HepG2 (cell line): ENCODE results near the gene CLDN9. TPM values are rescaled to one million over a fixed set of nuclear protein-coding genes. Genes with fewer than 3 reads are reported as not detected.

ENCODE experiments used
- HDAC6 ChIP-seq: fragments of 200-600 bp; sonication (generic); IDR thresholded peaks from 2 replicates; pipeline ENCODE4 v1.7.0; 2017; ENCODE audit warnings: mild to moderate bottlenecking, antibody characterized with exemption, low read length, low read depth
- MAFG ChIP-seq: sonication (generic); formaldehyde crosslinking; IDR thresholded peaks from 2 replicates; pipeline ENCODE4 v1.5.1; 2020; ENCODE audit warnings: mild to moderate bottlenecking, missing genetic modification reagents
- ZNF12 ChIP-seq: sonication (generic); formaldehyde crosslinking; IDR thresholded peaks from 2 replicates; pipeline ENCODE4 v1.5.0; 2020; ENCODE audit warnings: missing genetic modification reagents
- ZNF597 ChIP-seq: sonication (generic); formaldehyde crosslinking; IDR thresholded peaks from 2 replicates; pipeline ENCODE4 v1.5.0; 2020; ENCODE audit warnings: missing genetic modification reagents
- polyA plus RNA-seq, 8 experiments: library from polyadenylated mRNA; depleted of rRNA in 3 of 8; stranded (reverse) in 7 of 8; unstranded in 1 of 8; fragments of >200 nt; fragmentation: Illumina TruSeq in 4 of 8; extraction: Trizol in 4 of 8; gene quantifications; 2 replicates each; pipeline versions ENCODE4 v1.2.1 to v1.2.3, GENCODE V29; 2011 to 2016; ENCODE audit warnings: low read depth in 4 of 8, missing spikeins in 1 of 8, mixed read lengths in 1 of 8; ENCODE audit not compliant: insufficient read depth in 1 of 8
- total RNA-seq, 5 experiments: library from RNA; depleted of rRNA; stranded (reverse); fragments of >200 nt; fragmentation: Illumina TruSeq; extraction: Trizol; gene quantifications; 2 replicates each; pipeline ENCODE4 v1.2.3, GENCODE V29; 2016; ENCODE audit warnings: low read depth in 1 of 5
- TF ChIP-seq, protein P1 (sequence below): sonication (generic); formaldehyde crosslinking; IDR thresholded peaks from 2 replicates; pipeline ENCODE4 v1.4.0; 2020; ENCODE audit warnings: missing genetic modification reagents, borderline replicate concordance
- TF ChIP-seq, protein P2 (sequence below): sonication (generic); formaldehyde crosslinking; IDR thresholded peaks from 2 replicates; pipeline ENCODE4 v1.5.1; 2020; ENCODE audit warnings: mild to moderate bottlenecking, missing genetic modification reagents, borderline replicate concordance

CLDN9 gene
- total and polyA plus RNA-seq, 2 of the 13 experiments (the other 11 are each of a cell fraction or from before 2014, with no cell fraction given), result 0.15 to 0.26 TPM

GRCh38 chr16:2966043-2966807 is 46.5 kb upstream of the CLDN9 start (continued):
- TF ChIP-seq, protein P1, sequence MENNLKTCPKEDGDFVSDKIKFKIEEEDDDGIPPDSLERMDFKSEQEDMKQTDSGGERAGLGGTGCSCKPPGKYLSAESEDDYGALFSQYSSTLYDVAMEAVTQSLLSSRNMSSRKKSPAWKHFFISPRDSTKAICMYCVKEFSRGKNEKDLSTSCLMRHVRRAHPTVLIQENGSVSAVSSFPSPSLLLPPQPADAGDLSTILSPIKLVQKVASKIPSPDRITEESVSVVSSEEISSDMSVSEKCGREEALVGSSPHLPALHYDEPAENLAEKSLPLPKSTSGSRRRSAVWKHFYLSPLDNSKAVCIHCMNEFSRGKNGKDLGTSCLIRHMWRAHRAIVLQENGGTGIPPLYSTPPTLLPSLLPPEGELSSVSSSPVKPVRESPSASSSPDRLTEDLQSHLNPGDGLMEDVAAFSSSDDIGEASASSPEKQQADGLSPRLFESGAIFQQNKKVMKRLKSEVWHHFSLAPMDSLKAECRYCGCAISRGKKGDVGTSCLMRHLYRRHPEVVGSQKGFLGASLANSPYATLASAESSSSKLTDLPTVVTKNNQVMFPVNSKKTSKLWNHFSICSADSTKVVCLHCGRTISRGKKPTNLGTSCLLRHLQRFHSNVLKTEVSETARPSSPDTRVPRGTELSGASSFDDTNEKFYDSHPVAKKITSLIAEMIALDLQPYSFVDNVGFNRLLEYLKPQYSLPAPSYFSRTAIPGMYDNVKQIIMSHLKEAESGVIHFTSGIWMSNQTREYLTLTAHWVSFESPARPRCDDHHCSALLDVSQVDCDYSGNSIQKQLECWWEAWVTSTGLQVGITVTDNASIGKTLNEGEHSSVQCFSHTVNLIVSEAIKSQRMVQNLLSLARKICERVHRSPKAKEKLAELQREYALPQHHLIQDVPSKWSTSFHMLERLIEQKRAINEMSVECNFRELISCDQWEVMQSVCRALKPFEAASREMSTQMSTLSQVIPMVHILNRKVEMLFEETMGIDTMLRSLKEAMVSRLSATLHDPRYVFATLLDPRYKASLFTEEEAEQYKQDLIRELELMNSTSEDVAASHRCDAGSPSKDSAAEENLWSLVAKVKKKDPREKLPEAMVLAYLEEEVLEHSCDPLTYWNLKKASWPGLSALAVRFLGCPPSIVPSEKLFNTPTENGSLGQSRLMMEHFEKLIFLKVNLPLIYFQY (CRISPR knock-in tag), result no peak
- TF ChIP-seq ZNF597 (CRISPR knock-in tag) (no peak), ZNF12 (CRISPR knock-in tag) (no peak), MAFG (CRISPR knock-in tag) (no peak), HDAC6 (no peak)
- TF ChIP-seq, protein P2, sequence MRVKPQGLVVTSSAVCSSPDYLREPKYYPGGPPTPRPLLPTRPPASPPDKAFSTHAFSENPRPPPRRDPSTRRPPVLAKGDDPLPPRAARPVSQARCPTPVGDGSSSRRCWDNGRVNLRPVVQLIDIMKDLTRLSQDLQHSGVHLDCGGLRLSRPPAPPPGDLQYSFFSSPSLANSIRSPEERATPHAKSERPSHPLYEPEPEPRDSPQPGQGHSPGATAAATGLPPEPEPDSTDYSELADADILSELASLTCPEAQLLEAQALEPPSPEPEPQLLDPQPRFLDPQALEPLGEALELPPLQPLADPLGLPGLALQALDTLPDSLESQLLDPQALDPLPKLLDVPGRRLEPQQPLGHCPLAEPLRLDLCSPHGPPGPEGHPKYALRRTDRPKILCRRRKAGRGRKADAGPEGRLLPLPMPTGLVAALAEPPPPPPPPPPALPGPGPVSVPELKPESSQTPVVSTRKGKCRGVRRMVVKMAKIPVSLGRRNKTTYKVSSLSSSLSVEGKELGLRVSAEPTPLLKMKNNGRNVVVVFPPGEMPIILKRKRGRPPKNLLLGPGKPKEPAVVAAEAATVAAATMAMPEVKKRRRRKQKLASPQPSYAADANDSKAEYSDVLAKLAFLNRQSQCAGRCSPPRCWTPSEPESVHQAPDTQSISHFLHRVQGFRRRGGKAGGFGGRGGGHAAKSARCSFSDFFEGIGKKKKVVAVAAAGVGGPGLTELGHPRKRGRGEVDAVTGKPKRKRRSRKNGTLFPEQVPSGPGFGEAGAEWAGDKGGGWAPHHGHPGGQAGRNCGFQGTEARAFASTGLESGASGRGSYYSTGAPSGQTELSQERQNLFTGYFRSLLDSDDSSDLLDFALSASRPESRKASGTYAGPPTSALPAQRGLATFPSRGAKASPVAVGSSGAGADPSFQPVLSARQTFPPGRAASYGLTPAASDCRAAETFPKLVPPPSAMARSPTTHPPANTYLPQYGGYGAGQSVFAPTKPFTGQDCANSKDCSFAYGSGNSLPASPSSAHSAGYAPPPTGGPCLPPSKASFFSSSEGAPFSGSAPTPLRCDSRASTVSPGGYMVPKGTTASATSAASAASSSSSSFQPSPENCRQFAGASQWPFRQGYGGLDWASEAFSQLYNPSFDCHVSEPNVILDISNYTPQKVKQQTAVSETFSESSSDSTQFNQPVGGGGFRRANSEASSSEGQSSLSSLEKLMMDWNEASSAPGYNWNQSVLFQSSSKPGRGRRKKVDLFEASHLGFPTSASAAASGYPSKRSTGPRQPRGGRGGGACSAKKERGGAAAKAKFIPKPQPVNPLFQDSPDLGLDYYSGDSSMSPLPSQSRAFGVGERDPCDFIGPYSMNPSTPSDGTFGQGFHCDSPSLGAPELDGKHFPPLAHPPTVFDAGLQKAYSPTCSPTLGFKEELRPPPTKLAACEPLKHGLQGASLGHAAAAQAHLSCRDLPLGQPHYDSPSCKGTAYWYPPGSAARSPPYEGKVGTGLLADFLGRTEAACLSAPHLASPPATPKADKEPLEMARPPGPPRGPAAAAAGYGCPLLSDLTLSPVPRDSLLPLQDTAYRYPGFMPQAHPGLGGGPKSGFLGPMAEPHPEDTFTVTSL, result no peak
- TF ChIP-seq, all 625 proteins: peak for 0
